Stimulated activated CD8-positive, alpha-beta memory T cell treated with anti-CD3 and anti-CD28 coated beads, Interleukin-4, amount 100 ng/mL, for 24 hours (primary cell): ENCODE results near the gene SHKBP1.

Experiments
- DNase-seq: peaks from one replicate; pipeline ENCODE4 v3.0.0-alpha.2; 2020; ENCODE audit warnings: low read depth

Gene SHKBP1

DNA sequence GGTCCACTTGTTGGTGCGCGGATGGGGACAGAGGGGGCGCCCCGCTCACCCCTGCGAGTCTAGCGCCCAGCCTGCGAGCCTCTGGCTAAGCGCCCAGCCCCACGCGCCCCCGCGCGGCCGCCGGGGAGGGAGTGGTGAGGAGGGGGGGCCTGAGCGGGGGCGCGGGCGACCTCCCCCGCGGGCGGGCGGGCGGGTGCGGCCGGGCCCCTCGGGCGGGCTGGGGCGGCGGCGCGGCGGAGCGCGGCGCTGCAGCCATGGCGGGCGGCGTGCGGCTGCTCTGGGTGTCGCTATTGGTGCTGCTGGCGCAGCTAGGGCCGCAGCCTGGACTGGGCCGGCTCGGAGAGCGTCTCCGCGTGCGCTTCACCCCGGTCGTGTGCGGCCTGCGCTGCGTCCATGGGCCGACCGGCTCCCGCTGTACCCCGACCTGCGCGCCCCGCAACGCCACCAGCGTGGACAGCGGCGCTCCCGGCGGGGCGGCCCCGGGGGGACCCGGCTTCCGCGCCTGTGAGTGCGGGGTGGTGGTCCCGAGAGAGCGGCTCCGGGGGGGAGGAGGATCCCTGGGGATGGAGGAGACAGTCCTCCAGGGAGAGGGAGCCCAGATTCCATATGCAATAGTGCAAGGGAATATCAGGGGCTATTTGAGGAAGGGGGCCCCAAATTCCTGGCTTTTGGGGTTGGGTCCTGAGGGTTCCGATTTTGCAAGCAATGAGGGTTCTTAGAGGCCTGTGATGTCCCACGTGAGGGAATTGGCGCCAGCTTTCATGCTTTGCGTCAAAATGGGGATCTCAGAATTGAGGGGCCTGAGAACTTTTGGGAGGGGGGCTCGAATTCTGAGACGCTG, 24.7 kb downstream of the SHKBP1 start, which contains the start of gene LTBP4:
Gene LTBP4 (plus strand): TSS at position 236 of the 841 bp plus-strand sequence. CDS start 19 bp downstream, at position 255.
- DNase-seq, result no peak

DNA sequence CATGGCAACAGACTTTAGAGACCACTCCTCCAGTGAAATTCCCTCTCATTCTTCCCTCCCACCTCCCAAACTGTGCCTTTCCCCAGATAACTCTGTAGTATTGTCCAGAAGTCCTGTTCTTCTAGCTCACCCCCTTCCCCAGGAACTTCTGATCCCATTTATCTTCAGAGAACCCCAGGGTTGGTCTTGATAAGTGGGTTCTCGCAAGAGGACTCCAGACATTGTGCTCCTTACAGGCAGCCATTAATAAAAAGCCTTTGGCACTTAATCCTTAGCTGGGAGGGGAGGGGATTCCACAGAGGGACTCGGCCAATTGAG, 26.4 kb downstream of the SHKBP1 start:
- no peak for DNase-seq

- peak; percentile 92 for DNase-seq
Measured at GRCh38 chr19:40603389-40604170, 26.9 kb downstream of the SHKBP1 start.

DNA sequence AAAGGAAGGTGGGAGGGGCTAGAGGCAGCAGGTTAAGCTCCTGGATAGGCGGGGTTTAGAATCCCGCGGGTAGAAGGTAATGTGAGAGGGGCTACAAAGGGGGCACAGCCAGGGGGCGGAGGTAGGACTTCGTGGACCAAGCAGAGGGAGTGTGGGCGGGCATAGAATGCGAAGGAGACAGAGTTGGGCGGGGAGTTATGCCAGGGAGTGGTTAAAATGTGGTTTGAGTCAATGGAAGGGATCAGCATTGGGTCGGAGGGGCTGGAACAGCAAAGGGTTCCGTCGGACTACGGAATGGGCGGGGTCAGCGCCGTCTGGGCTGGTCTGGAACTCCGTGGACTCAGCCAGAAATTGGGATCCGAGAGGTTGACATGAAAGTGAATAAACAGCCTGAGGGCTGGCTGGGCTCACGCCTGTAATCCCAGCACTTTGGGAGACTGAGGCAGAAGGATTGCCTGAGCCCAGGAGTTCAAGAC, 27.5 kb downstream of the SHKBP1 start:
- DNase-seq, result no peak

DNA sequence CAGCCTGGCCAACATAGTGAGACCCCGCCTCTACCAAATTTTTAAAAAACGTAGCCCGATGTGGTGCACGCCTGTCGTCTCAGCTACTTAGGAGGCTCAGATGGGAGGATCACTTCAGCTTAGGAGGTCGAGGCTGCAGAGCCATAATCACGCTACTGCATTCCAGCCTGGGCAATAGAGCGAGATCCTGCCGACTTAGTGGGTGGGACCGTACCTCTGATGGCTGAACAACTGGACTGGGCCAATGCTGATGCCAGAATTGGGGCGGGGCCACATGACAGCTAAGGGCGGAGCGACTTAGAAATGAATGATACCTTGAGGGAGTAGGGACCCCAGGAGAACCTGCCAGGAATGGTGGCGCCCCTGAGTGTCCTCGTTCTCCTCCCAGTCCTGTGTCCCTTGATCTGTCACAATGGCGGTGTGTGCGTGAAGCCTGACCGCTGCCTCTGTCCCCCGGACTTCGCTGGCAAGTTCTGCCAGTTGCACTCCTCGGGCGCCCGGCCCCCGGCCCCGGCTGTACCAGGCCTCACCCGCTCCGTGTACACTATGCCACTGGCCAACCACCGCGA, 28.1 kb downstream of the SHKBP1 start:
- DNase-seq, result no peak

- peak; percentile 62 for DNase-seq
Measured at GRCh38 chr19:40605216-40605971, 28.7 kb downstream of the SHKBP1 start.

GRCh38 chr19:40607311-40608239, 30.9 kb downstream of the SHKBP1 start:
- DNase-seq, result no peak

DNA sequence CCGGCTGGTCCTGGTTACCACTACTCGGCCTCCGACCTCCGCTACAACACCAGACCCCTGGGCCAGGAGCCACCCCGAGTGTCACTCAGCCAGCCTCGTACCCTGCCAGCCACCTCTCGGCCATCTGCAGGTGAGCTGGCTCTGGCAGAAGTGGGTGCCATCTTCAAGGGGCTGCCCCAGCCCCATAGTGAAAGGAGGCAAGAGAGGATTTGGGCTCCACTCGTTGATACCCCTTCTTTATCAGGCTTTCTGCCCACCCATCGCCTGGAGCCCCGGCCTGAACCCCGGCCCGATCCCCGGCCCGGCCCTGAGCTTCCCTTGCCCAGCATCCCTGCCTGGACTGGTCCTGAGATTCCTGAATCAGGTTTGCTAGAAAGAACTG, 31.6 kb downstream of the SHKBP1 start:
- no peak for DNase-seq

GRCh38 chr19:40608957-40609356, 32.3 kb downstream of the SHKBP1 start:
- DNase-seq, result no peak

DNA sequence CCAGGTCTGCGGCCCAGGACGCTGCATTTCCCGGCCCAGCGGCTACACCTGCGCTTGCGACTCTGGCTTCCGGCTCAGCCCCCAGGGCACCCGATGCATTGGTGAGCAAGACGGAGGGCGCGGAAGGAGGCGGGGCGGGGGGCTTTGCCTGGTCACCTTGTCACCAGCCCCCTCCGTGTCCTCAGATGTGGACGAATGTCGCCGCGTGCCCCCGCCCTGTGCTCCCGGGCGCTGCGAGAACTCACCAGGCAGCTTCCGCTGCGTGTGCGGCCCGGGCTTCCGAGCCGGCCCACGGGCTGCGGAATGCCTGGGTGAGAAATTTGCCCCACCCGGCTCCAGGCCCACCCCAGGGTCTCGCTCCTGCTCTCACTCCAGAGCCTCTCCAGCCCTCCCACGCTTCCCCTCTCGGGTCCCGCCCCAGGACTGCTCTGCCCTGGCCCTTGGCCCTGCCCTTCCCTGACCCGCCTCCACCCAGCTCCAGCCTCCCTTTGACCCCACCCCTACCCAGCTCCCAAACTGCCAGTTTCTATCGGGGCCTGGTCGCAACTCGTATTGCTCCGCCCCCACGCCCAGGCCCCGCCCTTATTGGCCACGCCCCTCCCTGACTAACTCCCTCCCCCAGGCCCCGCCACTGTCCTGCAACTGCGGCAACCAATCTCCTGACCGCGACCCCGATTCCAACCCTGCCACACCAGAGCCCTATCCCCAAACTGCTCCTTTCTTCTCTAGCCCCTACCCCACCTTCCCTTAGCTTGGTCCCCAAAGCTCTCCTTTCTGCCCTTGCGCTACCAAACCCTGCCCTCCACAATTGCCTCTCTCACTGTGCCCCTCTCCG, 33.1 kb downstream of the SHKBP1 start:
- peak; percentile 85 for DNase-seq

DNA sequence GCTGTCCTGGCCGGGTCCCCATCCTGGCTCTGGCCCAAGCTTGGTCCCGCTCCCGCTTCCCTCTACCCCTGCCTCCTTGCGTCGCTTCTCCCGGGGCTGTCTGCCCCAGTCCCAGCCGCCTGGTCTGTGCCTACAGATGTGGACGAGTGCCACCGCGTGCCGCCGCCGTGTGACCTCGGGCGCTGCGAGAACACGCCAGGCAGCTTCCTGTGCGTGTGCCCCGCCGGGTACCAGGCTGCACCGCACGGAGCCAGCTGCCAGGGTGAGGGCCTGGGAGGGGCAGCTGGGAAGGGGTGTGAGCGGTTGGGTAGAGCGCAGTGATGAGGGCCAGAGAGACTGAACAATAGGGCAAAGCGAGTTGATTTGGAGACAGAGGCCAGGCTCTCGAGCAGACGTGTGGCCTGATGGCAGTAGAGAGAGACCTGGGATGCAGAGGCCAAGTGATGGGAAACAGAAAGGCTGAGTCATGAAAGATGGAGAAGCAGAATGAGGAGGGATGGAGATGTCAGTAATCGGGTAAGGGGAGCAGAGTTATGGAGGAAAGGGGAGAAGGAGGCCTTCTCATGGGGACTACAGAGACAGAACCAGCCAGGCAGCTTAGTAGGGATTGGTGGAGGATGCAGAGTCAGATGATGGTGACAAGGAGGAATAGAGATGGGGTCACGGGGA, 33.9 kb downstream of the SHKBP1 start:
- peak; percentile 34 for DNase-seq

GRCh38 chr19:40611096-40611495, 34.4 kb downstream of the SHKBP1 start:
- DNase-seq, result no peak

DNA sequence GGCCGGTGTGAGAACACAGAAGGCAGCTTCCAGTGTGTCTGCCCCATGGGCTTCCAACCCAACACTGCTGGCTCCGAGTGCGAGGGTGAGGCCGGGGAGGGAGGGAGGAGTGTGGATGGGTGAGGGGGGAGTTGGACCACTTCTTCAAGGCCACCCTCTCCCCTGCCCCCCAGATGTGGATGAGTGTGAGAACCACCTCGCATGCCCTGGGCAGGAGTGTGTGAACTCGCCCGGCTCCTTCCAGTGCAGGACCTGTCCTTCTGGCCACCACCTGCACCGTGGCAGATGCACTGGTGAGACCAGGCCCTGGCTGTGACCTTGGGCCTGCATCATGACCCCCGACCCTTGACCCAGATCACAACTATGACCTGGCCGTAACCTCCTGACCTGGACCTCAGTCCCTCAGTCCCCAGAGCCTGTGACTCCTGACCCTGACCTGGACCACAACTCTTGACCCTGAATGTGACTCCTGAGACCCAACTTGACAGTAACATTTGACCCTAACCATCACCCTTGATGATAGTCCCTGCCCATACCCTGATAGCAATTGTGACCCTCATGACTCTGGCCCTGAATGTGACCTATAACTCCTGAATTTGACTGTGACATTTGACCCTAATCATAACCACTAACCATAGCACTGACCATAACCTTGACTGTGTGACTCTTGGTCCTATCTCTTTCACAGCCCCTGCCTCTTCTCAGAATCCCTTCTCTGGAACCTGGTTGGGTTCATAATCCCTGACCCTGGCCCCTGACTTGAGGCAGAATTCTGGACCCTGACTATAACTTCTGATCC, 35.4 kb downstream of the SHKBP1 start:
- no peak for DNase-seq

DNA sequence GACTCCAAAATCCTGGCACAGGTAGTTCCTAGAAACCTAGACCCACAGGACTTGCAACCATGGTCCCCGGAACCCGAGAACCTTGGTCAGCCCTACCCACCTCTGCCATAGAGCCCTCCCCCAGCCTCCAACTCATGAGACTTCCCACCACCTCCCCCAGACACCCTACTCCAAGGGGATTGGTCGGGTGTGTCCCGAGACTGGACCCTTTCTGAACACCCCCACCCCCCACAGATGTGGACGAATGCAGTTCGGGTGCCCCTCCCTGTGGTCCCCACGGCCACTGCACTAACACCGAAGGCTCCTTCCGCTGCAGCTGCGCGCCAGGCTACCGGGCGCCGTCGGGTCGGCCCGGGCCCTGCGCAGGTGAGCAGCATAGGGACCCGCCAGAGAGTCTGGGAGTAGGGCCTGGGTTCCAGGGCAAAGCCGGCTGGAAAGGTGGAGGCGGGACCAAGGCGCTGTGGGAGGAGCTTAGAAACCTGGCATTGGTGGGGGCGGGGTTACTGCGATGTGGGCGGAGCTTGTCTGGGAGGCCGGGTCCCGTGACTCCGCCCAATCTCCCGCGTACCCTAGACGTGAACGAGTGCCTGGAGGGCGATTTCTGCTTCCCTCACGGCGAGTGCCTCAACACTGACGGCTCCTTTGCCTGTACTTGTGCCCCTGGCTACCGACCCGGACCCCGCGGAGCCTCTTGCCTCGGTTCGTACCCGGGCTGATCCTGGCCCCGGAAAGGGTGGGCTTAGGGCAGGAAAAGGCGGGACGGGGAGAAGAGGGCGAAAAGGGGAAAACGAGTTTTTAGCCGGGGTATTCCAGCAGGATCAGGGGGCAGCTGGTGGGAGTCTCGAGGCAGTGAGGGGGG, 36.4 kb downstream of the SHKBP1 start:
- peak; percentile 61 for DNase-seq

DNA sequence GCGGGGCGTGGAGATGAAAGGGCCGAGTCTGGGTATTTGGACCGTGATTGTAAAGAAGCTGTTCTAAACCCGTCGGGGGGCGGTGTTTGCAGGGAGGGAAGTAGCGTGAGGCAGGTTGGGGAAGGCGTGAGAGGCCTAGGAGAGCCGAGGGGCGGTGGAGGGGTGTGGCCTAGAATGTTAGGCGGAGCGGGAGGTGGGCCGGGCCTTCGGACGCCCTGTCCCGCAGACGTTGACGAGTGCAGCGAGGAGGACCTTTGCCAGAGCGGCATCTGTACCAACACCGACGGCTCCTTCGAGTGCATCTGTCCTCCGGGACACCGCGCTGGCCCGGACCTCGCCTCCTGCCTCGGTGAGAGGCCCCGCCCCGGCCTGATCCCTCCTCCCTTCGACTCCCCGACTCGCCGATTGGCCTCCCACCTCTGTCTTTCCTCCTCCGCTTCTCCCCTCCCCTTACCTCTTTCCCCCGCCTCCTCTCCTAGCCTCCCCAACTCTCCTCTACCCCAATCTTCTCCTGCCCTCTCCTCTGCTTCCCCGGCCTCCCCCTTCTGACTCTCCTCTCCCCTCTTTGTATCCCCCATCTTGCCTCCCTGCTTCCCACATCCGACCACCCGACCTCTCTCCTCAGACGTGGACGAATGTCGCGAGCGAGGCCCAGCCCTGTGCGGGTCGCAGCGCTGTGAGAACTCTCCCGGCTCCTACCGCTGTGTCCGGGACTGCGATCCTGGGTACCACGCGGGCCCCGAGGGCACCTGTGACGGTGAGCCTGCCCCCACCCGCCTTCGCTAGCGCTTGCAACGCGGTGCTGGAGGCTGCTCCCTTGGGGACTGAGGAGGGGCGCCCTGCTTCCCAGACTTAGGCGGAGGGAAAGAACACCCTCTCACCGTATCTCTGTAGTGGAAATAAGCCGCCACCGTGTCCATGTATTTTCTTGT, 37.3 kb downstream of the SHKBP1 start:
- DNase-seq, result peak; percentile 75

DNA sequence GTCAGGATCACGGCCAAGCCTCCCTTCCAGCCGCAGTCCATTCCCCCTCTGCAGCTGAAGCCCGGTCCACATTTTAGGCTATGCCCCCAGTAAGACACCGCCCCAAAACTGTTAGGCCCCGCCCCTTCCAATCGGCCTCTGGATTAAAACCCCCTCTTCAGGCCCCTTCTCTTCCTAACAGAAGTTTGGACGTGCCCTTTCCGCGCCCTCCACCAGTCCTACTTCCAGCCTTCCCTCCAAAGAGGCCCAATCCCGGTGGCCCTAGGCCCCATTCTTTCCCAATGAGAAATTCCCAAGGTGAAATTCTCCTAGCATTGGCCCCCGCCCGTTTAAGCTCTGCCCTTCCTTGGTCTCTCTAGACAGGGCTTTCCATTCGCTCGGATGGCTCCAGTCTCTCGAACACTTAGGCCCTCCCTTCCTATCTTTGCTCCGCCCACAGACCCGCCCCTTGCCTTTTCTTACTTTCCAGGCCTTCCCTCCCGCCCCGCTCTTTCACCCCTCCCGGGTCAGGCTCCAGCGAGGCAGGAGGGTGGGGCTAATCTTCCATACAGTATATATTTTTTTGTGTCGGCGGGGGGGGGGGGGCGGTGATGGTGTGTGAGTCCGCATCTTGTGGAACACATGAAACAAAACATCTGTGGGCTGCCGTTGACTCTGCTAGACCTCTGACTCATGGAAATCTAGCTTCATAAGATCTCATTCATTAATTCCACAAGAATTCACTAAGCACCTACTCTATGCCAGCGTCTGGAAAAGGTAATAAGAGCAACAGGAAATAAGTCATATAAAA, 38.1 kb downstream of the SHKBP1 start:
- DNase-seq, result peak; percentile 91
